Keratinocyte (primary cell): ENCODE results near the gene CD34. TPM values are rescaled to one million over a fixed set of nuclear protein-coding genes. Genes with fewer than 3 reads are reported as not detected.

ENCODE experiments used
- DNase-seq: peaks from one replicate; pipeline ENCODE4 v3.0.0-alpha.2; 2011; ENCODE audit warnings: low read depth, missing footprints, low spot score
- FAIRE-seq: peaks from 2 replicates; lab custom pipeline; 2011; peaks lifted over from hg19 to GRCh38; lab: Jason Lieb, UNC
- H2AFZ ChIP-seq: 2 replicates; pipeline ENCODE4 v1.6.0; 2012; ENCODE audit warnings: low read length, control low read depth, inconsistent platforms; ENCODE audit not compliant: control insufficient read depth
- H3K27ac ChIP-seq: 2 replicates; pipeline ENCODE4 v1.5.1; 2011; ENCODE audit warnings: low read length; ENCODE audit not compliant: control insufficient read depth, insufficient read depth
- H3K27me3 ChIP-seq: 3 replicates; pipeline ENCODE4 v1.6.0; 2011; ENCODE audit warnings: low read length; ENCODE audit not compliant: control insufficient read depth, insufficient read depth; ENCODE audit errors: extremely low read depth
- H3K36me3 ChIP-seq, 2 experiments: 2 replicates in 1 of 2; 3 replicates in 1 of 2; pipeline ENCODE4 v1.5.1; 2011; ENCODE audit warnings: low read length in 2 of 2, mild to moderate bottlenecking in 1 of 2; ENCODE audit not compliant: control insufficient read depth in 2 of 2, insufficient read depth in 2 of 2; ENCODE audit errors: extremely low read depth in 1 of 2
- H3K4me1 ChIP-seq: 3 replicates; pipeline ENCODE4 v1.5.1; 2011; ENCODE audit warnings: low read length; ENCODE audit not compliant: control insufficient read depth, insufficient read depth; ENCODE audit errors: extremely low read depth
- H3K4me2 ChIP-seq: 3 replicates; pipeline ENCODE4 v1.6.0; 2011; ENCODE audit warnings: low read depth, low read length; ENCODE audit not compliant: control insufficient read depth, insufficient read depth; ENCODE audit errors: extremely low read depth
- H3K4me3 ChIP-seq, 3 experiments: fragments of 200-600 bp in 1 of 3; sonication (generic) in 1 of 3; 2 replicates in 2 of 3; 3 replicates in 1 of 3; pipeline ENCODE4 v1.5.1; 2011 to 2016; ENCODE audit warnings: low read length in 3 of 3, mild to moderate bottlenecking in 3 of 3, control low read depth in 2 of 3, inconsistent platforms in 1 of 3, low read depth in 1 of 3, mixed read lengths in 1 of 3, mixed run types in 1 of 3, moderate library complexity in 1 of 3; ENCODE audit not compliant: control insufficient read depth in 2 of 3, insufficient read depth in 2 of 3; ENCODE audit errors: extremely low read depth in 1 of 3
- H3K79me2 ChIP-seq: 2 replicates; pipeline ENCODE4 v1.6.0; 2012; ENCODE audit warnings: low read length; ENCODE audit not compliant: control insufficient read depth, insufficient read depth
- H3K9ac ChIP-seq: 3 replicates; pipeline ENCODE4 v1.6.0; 2011; ENCODE audit warnings: low read length; ENCODE audit not compliant: control insufficient read depth, insufficient read depth; ENCODE audit errors: extremely low read depth
- H3K9me1 ChIP-seq: 3 replicates; pipeline ENCODE4 v1.6.0; 2011; ENCODE audit warnings: low read length; ENCODE audit not compliant: control insufficient read depth, insufficient read depth; ENCODE audit errors: extremely low read depth
- H3K9me3 ChIP-seq: 2 replicates; pipeline ENCODE4 v1.5.1; 2012; ENCODE audit warnings: low read depth, low read length; ENCODE audit not compliant: control insufficient read depth
- H4K20me1 ChIP-seq: 3 replicates; pipeline ENCODE4 v1.6.0; 2011; ENCODE audit warnings: low read length; ENCODE audit not compliant: control insufficient read depth, insufficient read depth; ENCODE audit errors: extremely low read depth
- CTCF ChIP-seq, 3 experiments: IDR thresholded peaks in 1 of 3; conservative IDR thresholded peaks in 1 of 3; optimal IDR thresholded peaks in 1 of 3; 2 replicates in 2 of 3; 3 replicates in 1 of 3; pipeline versions ENCODE3 to v1.5.1; 2011; ENCODE audit warnings: low read length in 3 of 3, mild to moderate bottlenecking in 3 of 3, moderate library complexity in 2 of 3, control low read depth in 1 of 3, inconsistent platforms in 1 of 3; ENCODE audit not compliant: insufficient read depth in 2 of 3; ENCODE audit errors: extremely low read depth in 1 of 3
- EZH2 ChIP-seq: IDR thresholded peaks from one replicate; pipeline ENCODE4 v1.6.1; 2012; ENCODE audit warnings: inconsistent platforms, mild to moderate bottlenecking, low read length, moderate library complexity
- dilution Hi-C: fragments of 300-500 bp; cut with MboI; formaldehyde crosslinking; loops from one replicate; pipeline ENCODE4 v1.7.0; 2020; ENCODE audit warnings: low sequenced_read_pairs; ENCODE audit not compliant: extremely low pct_ligation_motif_present
- polyA plus RNA-seq, 5 experiments: library from polyadenylated mRNA; depleted of rRNA in 3 of 5; stranded (reverse) in 3 of 5; stranded (forward) in 1 of 5; unstranded in 1 of 5; fragments of >200 nt; gene quantifications; 1 replicate in 1 of 5; 2 replicates in 3 of 5; 3 replicates in 1 of 5; pipeline versions ENCODE4 v1.2.1 to v1.2.3, GENCODE V29; 2011 to 2012; ENCODE audit warnings: missing spikeins in 2 of 5, low read depth in 1 of 5, low replicate concordance in 1 of 5

The CD34 gene
- polyA plus RNA-seq, 1 donor (not counting 4 experiments of a cell fraction or from before 2014, with no cell fraction given) = 0.03 TPM

GRCh38 chr1:207872621-207873020 lies 38.3 kb downstream of the CD34 start:
- Histone ChIP-seq H3K4me3 (no peak overlapping the region), H3K9ac (no peak overlapping the region), H3K27me3 (no peaks in the 10 kb centered on the region), H3K4me2 (no peak overlapping the region), H2AFZ (no peak overlapping the region), H3K79me2 (peaks cover 9% of the 10 kb centered on the region), H3K36me3 (no peaks in the 10 kb centered on the region), H4K20me1 (no peaks in the 10 kb centered on the region), H3K4me1 (peaks cover 32% of the 10 kb centered on the region), H3K27ac (no peak overlapping the region), H3K9me1 (no peaks in the 10 kb centered on the region), H3K9me3 (no peaks in the 10 kb centered on the region)
- TF ChIP-seq CTCF (optimal IDR thresholded peaks at IDR 0.05 in 1 of 3, IDR thresholded peaks at IDR 0.05 in 1 of 3, conservative IDR thresholded peaks at IDR 0.05 in 1 of 3; ENCODE audit: extremely low read depth in 1 of 3, insufficient read depth in 2 of 3, low read length in 3 of 3) (no peak), EZH2 (no peak)
- DNase-seq (no peak), FAIRE-seq (no peak)
- dilution Hi-C loops = no loop called here

- FAIRE-seq (no peak), DNase-seq (no peak)
- Histone ChIP-seq H2AFZ (peak overlapping the region; percentile 12), H3K79me2 (peaks cover 24% of the 10 kb centered on the region), H3K9me1 (peaks cover 7% of the 10 kb centered on the region), H3K4me3 (no peak overlapping the region), H3K9ac (no peak overlapping the region), H4K20me1 (no peaks in the 10 kb centered on the region), H3K36me3 (peaks cover 4 to 9% of the 10 kb centered on the region in 2 experiments), H3K27ac (no peak overlapping the region), H3K4me1 (peaks cover 46% of the 10 kb centered on the region), H3K9me3 (no peaks in the 10 kb centered on the region), H3K4me2 (peak overlapping the region; percentile 27), H3K27me3 (no peaks in the 10 kb centered on the region)
- no peak for TF ChIP-seq CTCF (optimal IDR thresholded peaks at IDR 0.05 in 1 of 3, IDR thresholded peaks at IDR 0.05 in 1 of 3, conservative IDR thresholded peaks at IDR 0.05 in 1 of 3; ENCODE audit: extremely low read depth in 1 of 3, insufficient read depth in 2 of 3, low read length in 3 of 3)
- TF ChIP-seq EZH2 = no peak
- dilution Hi-C loops = no loop called here
Measured at GRCh38 chr1:207871117-207871649, 39.7 kb downstream of the CD34 start.
